ENCODE data around the gene C2CD4C.

DNA sequence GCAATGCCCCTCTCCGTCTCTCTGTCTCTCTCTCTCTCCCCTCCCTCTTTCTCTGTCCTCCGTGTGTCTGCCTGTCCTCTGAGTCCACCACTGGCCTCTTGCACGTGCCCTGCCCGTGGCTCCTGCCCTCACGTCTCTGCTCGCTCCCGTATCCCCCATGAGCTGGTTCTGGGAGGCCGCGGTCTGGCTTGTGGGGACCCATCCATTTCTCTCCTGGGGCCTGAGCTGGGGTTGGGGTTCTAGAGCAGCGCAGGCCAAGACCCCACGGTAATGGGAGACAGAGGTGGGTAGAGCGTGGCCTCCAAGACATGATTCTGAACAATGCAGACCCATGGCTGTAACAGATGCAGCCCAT lies 19.0 kb downstream of the C2CD4C start:
- no peak for TF ChIP-seq CTCF (IDR thresholded peaks at IDR 0.05)
- TF ChIP-seq POLR2A (IDR thresholded peaks at IDR 0.05) = no peak

All from uterus (tissue), 2 donors.